WERI-Rb-1 (cell line): ENCODE measurements around the gene MAD1L1.

Experiments used
- DNase-seq: peaks from one replicate; pipeline ENCODE4 v3.0.0-alpha.2; 2020
- H3K27ac ChIP-seq: fragments of 250-450 bp; sonication (Bioruptor Pico); 2 replicates; pipeline ENCODE4 v1.5.1; 2020; ENCODE audit warnings: mild to moderate bottlenecking, moderate library complexity
- H3K27me3 ChIP-seq: fragments of 250-450 bp; sonication (Bioruptor Pico); 2 replicates; pipeline ENCODE4 v1.5.1; 2021; ENCODE audit warnings: mild to moderate bottlenecking, low read depth, moderate library complexity; ENCODE audit not compliant: insufficient read depth, severe bottlenecking
- H3K36me3 ChIP-seq: fragments of 250-450 bp; sonication (Bioruptor Pico); 2 replicates; pipeline ENCODE4 v1.5.1; 2020; ENCODE audit warnings: mild to moderate bottlenecking, moderate library complexity
- H3K4me3 ChIP-seq: 2 replicates; pipeline ENCODE4 v1.5.1; 2011; ENCODE audit warnings: low read depth, mild to moderate bottlenecking, control low read depth, low read length
- H3K9me3 ChIP-seq: fragments of 250-450 bp; sonication (Bioruptor Pico); 2 replicates; pipeline ENCODE4 v1.5.1; 2021; ENCODE audit warnings: mild to moderate bottlenecking, moderate library complexity; ENCODE audit not compliant: severe bottlenecking
- TF ChIP-seq, protein P1 (sequence below): IDR thresholded peaks from 2 replicates; pipeline ENCODE4 v1.5.1; 2011; ENCODE audit warnings: low read depth, mild to moderate bottlenecking, control low read depth, inconsistent platforms, low read length

Gene MAD1L1

DNA sequence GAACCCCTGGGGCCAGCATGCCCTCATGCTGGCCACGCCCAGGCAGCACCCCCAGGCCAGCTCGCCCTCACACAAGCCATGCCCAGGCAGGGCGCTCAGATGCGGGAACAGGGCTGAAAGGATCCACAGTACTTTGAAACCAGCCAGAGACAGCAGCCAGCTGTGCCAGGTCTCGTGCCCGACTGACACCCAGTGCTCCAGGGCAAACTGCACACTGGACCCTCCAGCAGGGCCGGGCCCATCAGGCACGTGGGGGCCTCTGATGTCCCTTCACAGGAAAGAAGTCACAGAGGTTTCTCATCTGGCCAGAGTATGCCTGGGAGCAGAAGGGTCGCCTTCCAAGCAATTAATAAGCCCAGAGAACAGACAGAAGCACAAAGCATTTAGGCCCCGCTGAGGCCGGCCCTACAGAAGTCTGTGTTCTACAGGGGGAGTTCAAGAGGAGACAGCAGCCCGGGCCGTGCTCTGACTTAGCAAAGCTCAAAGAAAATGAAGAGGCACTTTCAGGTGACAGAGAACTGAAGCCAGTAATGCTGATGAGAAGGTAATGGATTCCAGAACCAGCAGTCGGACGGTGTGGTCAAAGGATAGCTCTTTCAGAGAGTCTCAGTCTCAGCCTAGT lies 21.4 kb downstream of the MAD1L1 start:
- Histone ChIP-seq H3K36me3 (peaks cover 80% of the 10 kb centered on the region), H3K27ac (no peak overlapping the region), H3K9me3 (no peaks in the 10 kb centered on the region), H3K27me3 (no peaks in the 10 kb centered on the region), H3K4me3 (no peak overlapping the region)
- TF ChIP-seq, protein P1, sequence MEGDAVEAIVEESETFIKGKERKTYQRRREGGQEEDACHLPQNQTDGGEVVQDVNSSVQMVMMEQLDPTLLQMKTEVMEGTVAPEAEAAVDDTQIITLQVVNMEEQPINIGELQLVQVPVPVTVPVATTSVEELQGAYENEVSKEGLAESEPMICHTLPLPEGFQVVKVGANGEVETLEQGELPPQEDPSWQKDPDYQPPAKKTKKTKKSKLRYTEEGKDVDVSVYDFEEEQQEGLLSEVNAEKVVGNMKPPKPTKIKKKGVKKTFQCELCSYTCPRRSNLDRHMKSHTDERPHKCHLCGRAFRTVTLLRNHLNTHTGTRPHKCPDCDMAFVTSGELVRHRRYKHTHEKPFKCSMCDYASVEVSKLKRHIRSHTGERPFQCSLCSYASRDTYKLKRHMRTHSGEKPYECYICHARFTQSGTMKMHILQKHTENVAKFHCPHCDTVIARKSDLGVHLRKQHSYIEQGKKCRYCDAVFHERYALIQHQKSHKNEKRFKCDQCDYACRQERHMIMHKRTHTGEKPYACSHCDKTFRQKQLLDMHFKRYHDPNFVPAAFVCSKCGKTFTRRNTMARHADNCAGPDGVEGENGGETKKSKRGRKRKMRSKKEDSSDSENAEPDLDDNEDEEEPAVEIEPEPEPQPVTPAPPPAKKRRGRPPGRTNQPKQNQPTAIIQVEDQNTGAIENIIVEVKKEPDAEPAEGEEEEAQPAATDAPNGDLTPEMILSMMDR, result no peak
- DNase-seq, result no peak

DNA sequence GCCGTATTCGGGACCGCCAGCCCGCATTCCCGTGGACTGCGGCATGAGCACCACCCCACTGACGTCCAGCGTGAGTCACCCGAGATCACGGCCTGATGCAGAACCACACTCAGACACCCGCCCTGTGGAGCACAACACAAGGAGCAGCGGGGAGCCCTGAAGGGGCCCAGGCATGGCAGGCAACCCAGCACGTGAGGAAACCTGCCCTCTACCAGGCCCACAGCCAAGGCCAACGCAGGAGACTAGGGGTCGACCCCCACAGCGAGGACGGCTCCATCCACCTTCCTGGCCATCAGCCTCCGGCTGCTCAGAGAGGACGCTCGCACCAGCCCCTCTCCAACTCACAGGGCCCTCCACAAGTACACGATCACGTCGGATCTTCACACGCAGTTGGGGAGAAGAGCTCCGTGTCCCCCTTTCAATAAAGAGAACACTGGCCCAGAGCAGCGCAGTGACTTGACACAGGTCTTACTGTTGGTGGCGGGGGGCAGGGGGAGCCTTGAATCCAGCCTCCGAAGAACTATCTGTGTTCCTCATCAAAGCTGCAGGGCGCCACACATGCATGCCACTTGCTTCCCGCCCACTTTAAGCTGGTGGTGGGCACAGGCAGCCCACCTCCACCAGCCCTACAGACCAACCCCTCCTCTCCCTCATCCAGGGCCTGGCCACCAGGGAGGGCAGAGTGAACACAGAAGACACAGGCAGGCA lies 22.0 kb downstream of the MAD1L1 start:
- no peak for DNase-seq
- no peaks in the 10 kb centered on the region for H3K9me3 ChIP-seq
- H3K27me3 ChIP-seq, result no peaks in the 10 kb centered on the region
- H3K4me3 ChIP-seq, result no peak overlapping the region
- H3K27ac ChIP-seq, result no peak overlapping the region
- TF ChIP-seq, protein P1, result no peak
- peaks cover 76% of the 10 kb centered on the region for H3K36me3 ChIP-seq

DNA sequence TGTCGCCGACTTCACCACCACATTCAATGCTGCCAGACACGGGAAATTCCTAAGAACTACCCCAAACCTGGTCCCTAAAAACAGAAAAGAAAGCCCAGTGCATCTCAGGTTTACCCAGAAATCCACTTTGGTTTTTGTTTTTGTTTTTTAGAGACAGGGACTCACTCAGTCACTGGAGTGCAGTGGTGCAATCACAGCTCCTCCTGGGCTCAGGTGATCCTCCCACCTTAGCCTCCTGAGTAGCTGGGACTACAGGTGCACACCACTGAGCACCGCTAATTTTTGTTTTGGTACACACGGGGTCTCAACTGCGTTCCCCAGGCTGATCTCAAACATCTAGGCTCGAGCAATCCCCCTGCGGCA lies 22.8 kb downstream of the MAD1L1 start:
- no peak for DNase-seq
- no peaks in the 10 kb centered on the region for H3K27me3 ChIP-seq
- H3K9me3 ChIP-seq, result no peaks in the 10 kb centered on the region
- TF ChIP-seq, protein P1, result no peak
- H3K27ac ChIP-seq, result no peak overlapping the region
- H3K36me3 ChIP-seq, result peaks cover 72% of the 10 kb centered on the region
- H3K4me3 ChIP-seq, result no peak overlapping the region

DNA sequence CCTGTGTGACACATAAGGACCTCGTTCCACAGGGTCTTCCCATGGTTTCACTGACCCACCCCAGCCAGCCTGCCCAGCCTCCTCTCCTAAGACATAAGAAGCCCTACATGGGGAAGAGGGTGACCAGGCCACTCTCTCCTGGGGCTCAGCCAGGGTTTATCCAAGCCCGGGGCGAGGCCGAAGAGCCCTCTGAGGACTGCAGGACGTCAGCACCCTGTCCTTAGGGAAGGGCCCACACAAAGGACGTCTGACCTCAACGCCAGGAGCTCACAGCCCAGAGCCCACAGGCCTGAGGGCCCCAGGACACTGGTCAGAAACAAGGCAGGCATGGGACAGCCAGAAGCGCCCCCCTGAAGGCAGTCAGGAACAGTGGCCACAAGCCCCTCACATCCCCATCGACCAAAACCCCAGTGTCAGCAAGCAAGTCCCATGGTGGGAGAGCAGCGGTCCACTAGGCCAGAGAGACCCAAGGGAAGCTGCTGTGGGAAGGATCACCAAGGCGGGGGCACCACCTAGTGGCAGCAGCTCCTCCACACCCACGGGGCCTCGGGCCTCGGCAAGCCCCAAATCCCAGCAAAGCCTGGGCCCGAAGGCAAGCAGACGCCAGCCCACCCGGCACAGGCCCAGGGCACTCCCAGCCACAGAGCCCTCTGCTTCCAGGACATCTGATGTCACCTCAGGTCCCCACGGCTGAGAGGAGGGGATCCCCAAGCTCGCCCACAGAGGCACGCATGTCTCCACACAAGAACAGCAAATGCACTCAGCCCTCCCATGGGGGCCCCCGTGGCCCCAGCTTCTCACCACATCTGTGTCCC lies 23.4 kb downstream of the MAD1L1 start:
- Histone ChIP-seq H3K9me3 (no peaks in the 10 kb centered on the region), H3K27me3 (no peaks in the 10 kb centered on the region), H3K36me3 (peaks cover 66% of the 10 kb centered on the region), H3K27ac (no peak overlapping the region), H3K4me3 (no peak overlapping the region)
- DNase-seq, result peak; percentile 79
- TF ChIP-seq, protein P1, result peak; percentile 92

DNA sequence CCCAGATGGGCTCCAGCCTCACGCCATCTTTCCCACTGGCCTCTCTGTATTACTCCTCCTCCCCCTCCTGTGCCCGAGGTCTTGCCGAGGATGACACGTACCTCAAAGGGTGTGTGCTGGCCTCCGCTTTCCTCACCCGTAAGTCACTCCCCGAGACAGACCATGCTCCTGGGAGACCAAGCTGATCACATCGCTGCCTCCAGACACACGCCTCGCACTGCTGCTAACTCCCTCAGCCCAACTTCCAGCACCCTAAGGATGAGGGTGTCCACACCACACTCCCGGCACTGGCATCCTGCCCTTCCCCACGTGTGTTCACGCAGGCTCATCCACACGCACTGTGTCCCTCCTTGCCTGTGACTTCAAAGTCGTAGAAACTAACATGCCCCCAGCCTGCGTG lies 24.0 kb downstream of the MAD1L1 start:
- H3K27ac ChIP-seq, result no peak overlapping the region
- H3K36me3 ChIP-seq, result peaks cover 62% of the 10 kb centered on the region
- DNase-seq, result no peak
- TF ChIP-seq, protein P1, result no peak
- H3K9me3 ChIP-seq, result no peaks in the 10 kb centered on the region
- no peaks in the 10 kb centered on the region for H3K27me3 ChIP-seq
- H3K4me3 ChIP-seq, result no peak overlapping the region
